Esophagus (tissue), 2 donors: Measurements from ENCODE around the gene ALDH8A1. TPM values are rescaled to one million over a fixed set of nuclear protein-coding genes. Genes with fewer than 3 reads are reported as not detected.

Experiments used
- H3K27ac ChIP-seq, 2 donors: one replicate each; pipeline ENCODE4 v1.5.1; 2013; ENCODE audit warnings: low read depth in 2 of 2, mild to moderate bottlenecking in 2 of 2, inconsistent platforms in 1 of 2, low read length in 1 of 2, moderate library complexity in 1 of 2
- H3K27me3 ChIP-seq, 2 donors: one replicate each; pipeline ENCODE4 v1.6.1; 2013; ENCODE audit warnings: low read length in 2 of 2, control low read depth in 1 of 2, mild to moderate bottlenecking in 1 of 2; ENCODE audit not compliant: insufficient read depth in 2 of 2, control insufficient read depth in 1 of 2
- H3K36me3 ChIP-seq, 2 donors: one replicate each; pipeline ENCODE4 v1.6.1; 2013; ENCODE audit warnings: low read length in 1 of 2; ENCODE audit not compliant: control insufficient read depth in 2 of 2, insufficient read depth in 2 of 2
- H3K4me1 ChIP-seq, 2 donors: one replicate each; pipeline ENCODE4 v1.6.1; 2013; ENCODE audit warnings: low read length in 1 of 2; ENCODE audit not compliant: control insufficient read depth in 2 of 2, insufficient read depth in 2 of 2
- H3K4me3 ChIP-seq, 2 donors: one replicate each; pipeline ENCODE4 v1.5.1; 2013; ENCODE audit warnings: low read length in 2 of 2, mild to moderate bottlenecking in 2 of 2, low read depth in 1 of 2, moderate library complexity in 1 of 2
- H3K9me3 ChIP-seq, 2 donors: one replicate each; pipeline ENCODE4 v1.6.1; 2013; ENCODE audit warnings: mild to moderate bottlenecking in 2 of 2, low read depth in 1 of 2, low read length in 1 of 2, moderate library complexity in 1 of 2; ENCODE audit not compliant: control insufficient read depth in 2 of 2, insufficient read depth in 1 of 2
- WGBS, 2 donors: extraction: QIAGEN DNeasy Blood & Tissue Kit; methylation state at CpG; one replicate each; pipeline ENCODE4 v1.1.7; 2013; 5-methylcytosine and 5-hydroxymethylcytosine counted together
- polyA plus RNA-seq, 2 donors: library from polyadenylated mRNA; stranded (reverse); fragments of 200-250 nt; gene quantifications; one replicate each; pipeline ENCODE4 v1.2.3, GENCODE V29; 2013
- donor health status: healthy with polysubstance abuse.
- donor health status: Bipolar disorder and iron deficiency.

The ALDH8A1 gene
- polyA plus RNA-seq, 2 donors, result 0.31 to 1.3 TPM

DNA sequence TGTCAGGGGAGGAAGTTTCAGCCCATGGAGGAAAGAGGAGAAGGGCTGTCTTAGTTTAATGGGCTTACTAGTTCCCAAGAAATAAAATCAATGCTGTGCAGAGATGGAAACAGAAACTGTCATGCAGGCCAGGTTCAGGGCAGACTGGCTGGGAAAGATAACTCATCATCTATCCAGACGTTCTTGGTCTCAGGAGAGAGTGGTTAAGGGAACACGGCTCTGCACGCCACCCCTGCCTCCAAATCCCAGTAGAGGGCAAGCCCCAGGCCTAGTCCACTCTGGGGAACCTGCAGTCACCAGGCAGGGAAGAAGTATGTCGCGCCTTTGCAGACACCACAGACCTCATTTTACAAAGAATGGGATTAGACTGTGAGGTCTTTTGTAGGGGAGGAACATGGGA lies 12.5 kb downstream of the ALDH8A1 start:
- Histone ChIP-seq H3K4me3 (no peak overlapping the region), H3K36me3 (no peaks in the 10 kb centered on the region), H3K9me3 (no peaks in the 10 kb centered on the region), H3K4me1 (no peaks in the 10 kb centered on the region), H3K27me3 (no peaks in the 10 kb centered on the region), H3K27ac (no peak overlapping the region)
- 82% methylated on average over 5 of the region's 5 CpGs for WGBS, 2 donors

GRCh38 chr6:134936931-134937330 lies 13.0 kb downstream of the ALDH8A1 start:
- WGBS, 2 donors, result 63 to 72% methylated on average over 5 of the region's 5 CpGs
- Histone ChIP-seq H3K4me3 (no peak overlapping the region), H3K9me3 (no peaks in the 10 kb centered on the region), H3K27me3 (no peaks in the 10 kb centered on the region), H3K27ac (no peak overlapping the region), H3K36me3 (no peaks in the 10 kb centered on the region), H3K4me1 (no peaks in the 10 kb centered on the region)

DNA sequence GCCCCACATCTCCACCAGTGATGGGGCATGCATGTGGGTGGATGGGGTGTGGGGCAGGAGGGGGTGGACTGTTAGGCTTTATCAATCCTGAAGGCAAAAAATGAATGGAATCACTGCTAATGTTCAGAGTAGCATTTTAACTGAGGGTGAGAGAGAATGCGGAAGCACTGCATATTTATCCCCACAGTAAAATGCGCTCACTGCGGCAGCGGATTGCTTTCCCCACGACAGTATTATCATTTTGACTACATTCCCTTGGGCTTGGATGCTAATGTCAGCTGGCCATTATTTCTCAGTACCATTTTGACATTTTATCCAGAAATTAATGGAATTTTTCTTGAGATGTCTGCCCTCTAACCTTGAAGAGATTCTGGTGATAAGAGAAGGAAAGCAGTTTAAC lies 13.4 kb downstream of the ALDH8A1 start:
- Histone ChIP-seq H3K36me3 (no peaks in the 10 kb centered on the region), H3K9me3 (no peaks in the 10 kb centered on the region), H3K27ac (no peak overlapping the region), H3K4me1 (no peaks in the 10 kb centered on the region), H3K4me3 (no peak overlapping the region), H3K27me3 (no peaks in the 10 kb centered on the region)
- WGBS, 2 donors, result 94 to 95% methylated on average over 5 of the region's 5 CpGs

GRCh38 chr6:134934793-134935485 lies 15.0 kb downstream of the ALDH8A1 start:
- H3K4me3 ChIP-seq, result no peak overlapping the region
- H3K9me3 ChIP-seq, result no peaks in the 10 kb centered on the region
- no peak overlapping the region for H3K27ac ChIP-seq
- H3K36me3 ChIP-seq, result no peaks in the 10 kb centered on the region
- H3K4me1 ChIP-seq, result no peaks in the 10 kb centered on the region
- H3K27me3 ChIP-seq, result no peaks in the 10 kb centered on the region
- WGBS, 2 donors, result 92 to 94% methylated on average over 5 of the region's 5 CpGs

DNA sequence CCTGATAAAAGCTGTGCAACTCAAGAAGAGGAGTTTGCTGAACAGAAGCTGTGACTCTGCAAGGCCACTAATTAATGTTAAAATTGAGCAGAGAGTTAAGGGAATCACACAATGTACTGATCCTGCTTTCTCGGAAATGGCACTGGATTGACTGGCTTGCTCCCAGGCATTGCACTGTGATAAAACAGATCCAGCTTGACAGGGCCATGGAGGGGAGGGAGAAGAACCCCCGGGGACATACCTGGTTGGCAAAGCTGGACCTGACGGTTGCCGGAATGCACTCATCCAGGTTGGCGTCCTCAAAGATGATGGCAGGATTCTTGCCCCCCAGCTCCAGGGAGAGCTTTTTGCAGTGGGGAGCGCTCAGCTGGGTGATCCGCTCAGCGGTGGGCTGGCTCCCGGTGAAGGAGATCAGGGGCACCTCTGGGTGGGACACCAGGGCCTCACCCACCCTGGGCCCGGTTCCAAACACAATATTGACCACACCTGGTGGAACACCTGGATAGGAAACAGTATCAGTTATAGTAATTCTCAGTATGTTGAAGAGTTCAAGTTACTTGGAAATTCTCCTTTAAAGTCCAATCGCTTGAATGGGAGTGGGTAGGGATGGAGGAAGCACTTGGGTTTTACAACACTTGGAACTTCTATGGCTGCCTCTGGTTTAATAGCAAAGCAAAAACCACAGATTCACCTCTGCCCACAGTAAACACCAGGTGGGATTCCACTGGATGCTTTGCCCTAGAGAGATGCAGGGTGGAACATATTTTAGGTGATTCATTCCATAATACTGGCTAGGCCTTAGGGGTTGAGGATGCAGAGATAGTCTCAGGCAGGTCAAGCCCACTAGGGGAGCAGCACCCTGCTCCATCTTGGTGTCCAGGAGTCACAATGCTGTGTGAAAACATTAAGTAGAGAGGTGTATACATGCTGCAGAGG lies 17.1 kb downstream of the ALDH8A1 start:
- H3K27me3 ChIP-seq, result no peaks in the 10 kb centered on the region
- no peaks in the 10 kb centered on the region for H3K9me3 ChIP-seq
- no peaks in the 10 kb centered on the region for H3K4me1 ChIP-seq
- no peak overlapping the region for H3K4me3 ChIP-seq
- no peak overlapping the region for H3K27ac ChIP-seq
- H3K36me3 ChIP-seq, result no peaks in the 10 kb centered on the region
- WGBS, 2 donors, result 82 to 89% methylated on average over 11 of the region's 11 CpGs

GRCh38 chr6:134932098-134932497 lies 17.8 kb downstream of the ALDH8A1 start:
- H3K9me3 ChIP-seq, result no peaks in the 10 kb centered on the region
- H3K27me3 ChIP-seq, result no peaks in the 10 kb centered on the region
- no peak overlapping the region for H3K27ac ChIP-seq
- H3K4me1 ChIP-seq, result no peaks in the 10 kb centered on the region
- WGBS, 2 donors, result 70 to 71% methylated on average over 5 of the region's 5 CpGs
- H3K4me3 ChIP-seq, result no peak overlapping the region
- H3K36me3 ChIP-seq, result no peaks in the 10 kb centered on the region

- Histone ChIP-seq H3K4me3 (no peak overlapping the region), H3K27ac (no peak overlapping the region), H3K36me3 (no peaks in the 10 kb centered on the region), H3K4me1 (no peaks in the 10 kb centered on the region), H3K9me3 (no peaks in the 10 kb centered on the region), H3K27me3 (no peaks in the 10 kb centered on the region)
- 92 to 95% methylated on average over 6 of the region's 6 CpGs for WGBS, 2 donors
Measured at GRCh38 chr6:134930463-134930862, 19.4 kb downstream of the ALDH8A1 start.

DNA sequence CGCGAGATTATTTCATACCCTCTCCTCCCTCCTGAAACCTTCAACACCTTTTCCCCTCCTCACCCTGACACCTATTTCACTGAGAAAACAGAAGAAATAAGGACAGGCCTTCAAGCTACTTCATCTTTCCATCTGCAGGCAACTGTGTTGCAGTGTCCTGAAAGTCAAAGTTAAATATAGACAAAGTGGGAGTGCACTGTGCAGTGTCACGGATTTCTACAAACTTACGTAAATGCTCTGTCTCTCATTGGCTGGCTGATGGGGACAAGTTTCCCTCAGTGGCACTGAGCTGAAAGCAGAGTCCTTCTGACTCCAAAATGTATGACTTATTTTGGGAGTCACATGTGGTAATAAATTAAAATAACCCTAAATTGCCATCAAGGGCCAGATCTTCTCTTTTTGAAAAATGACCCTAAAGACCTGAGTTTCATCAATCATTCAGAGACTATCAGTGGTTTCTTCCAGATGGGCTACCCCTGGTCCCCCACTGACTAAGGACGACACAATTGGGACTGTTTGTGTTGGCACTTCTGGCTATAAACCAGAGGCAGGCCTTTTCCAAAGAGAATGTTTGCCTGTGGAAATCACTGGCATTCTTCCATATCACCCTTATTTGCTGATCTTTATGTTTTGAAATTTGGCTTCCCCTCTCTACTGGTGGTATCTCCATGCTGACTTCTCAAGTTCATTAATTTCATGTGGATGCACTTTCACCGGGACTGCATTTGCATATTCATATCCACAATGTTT lies 21.6 kb downstream of the ALDH8A1 start:
- no peaks in the 10 kb centered on the region for H3K9me3 ChIP-seq
- H3K27ac ChIP-seq, result no peak overlapping the region
- H3K4me3 ChIP-seq, result no peak overlapping the region
- 86 to 88% methylated on average over 6 of the region's 6 CpGs for WGBS, 2 donors
- no peaks in the 10 kb centered on the region for H3K4me1 ChIP-seq
- no peaks in the 10 kb centered on the region for H3K27me3 ChIP-seq
- no peaks in the 10 kb centered on the region for H3K36me3 ChIP-seq

DNA sequence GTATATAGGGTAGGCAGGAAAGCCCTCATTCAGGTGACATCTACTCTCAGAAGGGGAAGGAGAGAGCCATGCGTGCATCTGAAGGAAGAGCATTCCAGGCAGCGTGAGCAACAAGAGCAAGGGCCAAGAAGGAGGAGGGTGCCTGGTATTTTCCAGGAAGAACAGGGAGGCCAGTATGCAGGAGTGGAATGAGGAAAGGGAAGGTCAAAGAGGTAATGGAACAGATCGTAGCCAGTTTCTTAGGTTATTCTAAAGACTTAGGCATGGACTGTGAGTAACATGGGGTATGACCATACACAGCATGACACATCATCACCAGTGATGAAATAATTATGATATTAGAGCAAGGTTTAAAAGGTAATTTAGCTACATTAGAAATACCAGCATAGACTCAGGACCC lies 24.1 kb downstream of the ALDH8A1 start:
- no peaks in the 10 kb centered on the region for H3K27me3 ChIP-seq
- H3K36me3 ChIP-seq, result no peaks in the 10 kb centered on the region
- no peaks in the 10 kb centered on the region for H3K4me1 ChIP-seq
- H3K4me3 ChIP-seq, result no peak overlapping the region
- H3K27ac ChIP-seq, result no peak overlapping the region
- 83 to 88% methylated on average over 3 of the region's 3 CpGs for WGBS, 2 donors
- H3K9me3 ChIP-seq, result no peaks in the 10 kb centered on the region
